Heart left ventricle (tissue), 16 donors: ENCODE data around the gene NFKBIL1. TPM values are rescaled to one million over a fixed set of nuclear protein-coding genes. Genes with fewer than 3 reads are reported as not detected.

Experiments used
- ATAC-seq, 4 donors: fragments of 200-7000 bp; cut with Tn5 transposase; one replicate each; pipeline ENCODE4 v1.9.1; 2020 to 2022; ENCODE audit warnings: moderate library complexity in 4 of 4, mild to moderate bottlenecking in 3 of 4, moderate number of reproducible peaks in 1 of 4
- DNase-seq, 5 donors: peaks; one replicate each; pipeline ENCODE4 v3.0.0-alpha.2; 2020
- H3K27ac ChIP-seq, 12 donors: fragments of 200-600 bp; sonication (generic) in 4 of 12; one replicate each; pipeline versions ENCODE4 v1.5.0 to v1.8.0; 2016 to 2022; ENCODE audit warnings: mild to moderate bottlenecking in 2 of 12
- H3K27me3 ChIP-seq, 9 donors: fragments of 200-600 bp; sonication (generic) in 2 of 9; one replicate each; pipeline versions ENCODE4 v1.5.1 to v1.8.0; 2016 to 2022; ENCODE audit warnings: mild to moderate bottlenecking in 3 of 9
- H3K36me3 ChIP-seq, 9 donors: fragments of 200-600 bp; sonication (generic) in 2 of 9; one replicate each; pipeline versions ENCODE4 v1.5.0 to v1.8.0; 2018 to 2022; ENCODE audit warnings: mild to moderate bottlenecking in 2 of 9
- H3K4me1 ChIP-seq, 12 donors: fragments of 200-600 bp; sonication (generic) in 4 of 12; one replicate each; pipeline versions ENCODE4 v1.5.0 to v1.8.0; 2016 to 2022; ENCODE audit warnings: mild to moderate bottlenecking in 3 of 12
- H3K4me3 ChIP-seq, 12 donors: fragments of 200-600 bp; sonication (generic) in 4 of 12; one replicate each; pipeline versions ENCODE4 v1.5.0 to v1.8.0; 2017 to 2022; ENCODE audit warnings: mild to moderate bottlenecking in 9 of 12, moderate library complexity in 4 of 12
- H3K9me3 ChIP-seq, 12 donors: fragments of 200-600 bp; sonication (generic) in 4 of 12; one replicate each; pipeline versions ENCODE4 v1.5.0 to v1.8.0; 2016 to 2022; ENCODE audit warnings: mild to moderate bottlenecking in 1 of 12
- POLR2A ChIP-seq, 2 donors: fragments of 450-650 bp; IDR thresholded peaks; one replicate each; pipeline ENCODE4 v1.6.1; 2017; ENCODE audit warnings: antibody characterized with exemption in 2 of 2, mild to moderate bottlenecking in 2 of 2, moderate library complexity in 2 of 2
- WGBS, 4 donors: extraction: QIAGEN DNeasy Blood & Tissue Kit in 2 of 4; methylation state at CpG; one replicate each; pipeline versions ENCODE4 v1.1.5 to v1.1.7; 2013 to 2018; 5-methylcytosine and 5-hydroxymethylcytosine counted together
- intact Hi-C, 10 donors: fragments of 100-400 bp; cut with DNase I; formaldehyde crosslinking; loops; one replicate each; pipeline versions ENCODE4 v1.11.1 to v1.14.2; 2022
- polyA plus RNA-seq, 2 donors: library from polyadenylated mRNA; stranded (reverse); fragments of 200-250 nt; gene quantifications; one replicate each; pipeline ENCODE4 v1.2.3, GENCODE V29; 2013
- total RNA-seq, 9 donors: library from RNA; depleted of rRNA in 2 of 9; stranded (reverse); fragments of >200 nt in 2 of 9; fragmentation: NEBNext Ultra II Directional in 3 of 9; extraction: Animal tissue kit (Norgen Biotek cat#: 25700) in 3 of 9; gene quantifications; one replicate each; pipeline versions ENCODE4 v1.1.0 to v1.2.4, GENCODE V29; 2016 to 2023
- TF ChIP-seq, protein P1 (sequence below), 12 donors: fragments of 200-600 bp; sonication (generic) in 4 of 12; IDR thresholded peaks; one replicate each; pipeline versions ENCODE4 v1.5.0 to v1.8.0; 2018 to 2022; ENCODE audit warnings: antibody characterized with exemption in 12 of 12, mild to moderate bottlenecking in 5 of 12
- donor health status: ischemic (EF 13 %, LVEDD 7.1; RV severe dilation, severe dysfunction).
- donor health status: healthy with polysubstance abuse.
- donor health status: DM: no; HTN: yes; CAD: no.
- donor health status: DM: no; HTN: no; CAD: no.
- donor health status: ischemic (EF 25% LVEDD 6.9; RV normal size, moderate dysfunction).
- donor health status: ischemic (EF 25% LVEDD 5.7; RV mildly dilated, moderate dysfunction).
- donor health status: healthy.
- donor health status: DM: yes; HTN: yes; CAD: no.
- donor health status: ischemic (EF 35%, LVEDD 5.7; RV mildly dilated, moderate dysfunction).
- donor health status: nonischemic (EF 11% LVEDD 7.7; RV severe dilation, severe dysfunction).
- donor health status: DM: yes; HTN: yes; CAD: no.
- donor health status: PGD.
- donor health status: ischemic (EF 29% LVEDD 5.4; RV normal size, mild dysfunction).
- donor health status: nonischemic (EF 23%, LVEDD 6.1; RV moderate dilation, normal function).

NFKBIL1 gene
- total and polyA plus RNA-seq, 11 donors: 10.0 to 22.9 (median 13.6) TPM

DNA sequence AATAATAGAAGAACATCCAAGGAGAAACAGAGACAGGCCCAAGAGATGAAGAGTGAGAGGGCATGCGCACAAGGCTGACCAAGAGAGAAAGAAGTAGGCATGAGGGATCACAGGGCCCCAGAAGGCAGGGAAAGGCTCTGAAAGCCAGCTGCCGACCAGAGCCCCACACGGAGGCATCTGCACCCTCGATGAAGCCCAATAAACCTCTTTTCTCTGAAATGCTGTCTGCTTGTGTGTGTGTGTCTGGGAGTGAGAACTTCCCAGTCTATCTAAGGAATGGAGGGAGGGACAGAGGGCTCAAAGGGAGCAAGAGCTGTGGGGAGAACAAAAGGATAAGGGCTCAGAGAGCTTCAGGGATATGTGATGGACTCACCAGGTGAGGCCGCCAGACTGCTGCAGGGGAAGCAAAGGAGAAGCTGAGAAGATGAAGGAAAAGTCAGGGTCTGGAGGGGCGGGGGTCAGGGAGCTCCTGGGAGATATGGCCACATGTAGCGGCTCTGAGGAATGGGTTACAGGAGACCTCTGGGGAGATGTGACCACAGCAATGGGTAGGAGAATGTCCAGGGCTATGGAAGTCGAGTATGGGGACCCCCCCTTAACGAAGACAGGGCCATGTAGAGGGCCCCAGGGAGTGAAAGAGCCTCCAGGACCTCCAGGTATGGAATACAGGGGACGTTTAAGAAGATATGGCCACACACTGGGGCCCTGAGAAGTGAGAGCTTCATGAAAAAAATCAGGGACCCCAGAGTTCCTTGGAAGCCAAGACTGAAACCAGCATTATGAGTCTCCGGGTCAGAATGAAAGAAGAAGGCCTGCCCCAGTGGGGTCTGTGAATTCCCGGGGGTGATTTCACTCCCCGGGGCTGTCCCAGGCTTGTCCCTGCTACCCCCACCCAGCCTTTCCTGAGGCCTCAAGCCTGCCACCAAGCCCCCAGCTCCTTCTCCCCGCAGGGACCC is 27.0 kb downstream of the NFKBIL1 start:
- H3K4me1 ChIP-seq: peaks cover 0 to 42% (median 3%) of the 10 kb centered on the region in 12 donors
- intact Hi-C loops: no loop called here
- WGBS, 4 donors: 79 to 88% (median 82%) methylated on average over 14 of the region's 14 CpGs
- peak overlapping the region in 11 of 12 donors; percentile 45 to 88 (median 73) for H3K27ac ChIP-seq
- H3K36me3 ChIP-seq: peaks cover 0 to 10% (median 0%) of the 10 kb centered on the region in 9 donors
- DNase-seq (no peak), ATAC-seq (no peak)
- no peak overlapping the region for H3K4me3 ChIP-seq
- no peaks in the 10 kb centered on the region for H3K9me3 ChIP-seq
- H3K27me3 ChIP-seq: no peaks in the 10 kb centered on the region
- TF ChIP-seq, protein P1, sequence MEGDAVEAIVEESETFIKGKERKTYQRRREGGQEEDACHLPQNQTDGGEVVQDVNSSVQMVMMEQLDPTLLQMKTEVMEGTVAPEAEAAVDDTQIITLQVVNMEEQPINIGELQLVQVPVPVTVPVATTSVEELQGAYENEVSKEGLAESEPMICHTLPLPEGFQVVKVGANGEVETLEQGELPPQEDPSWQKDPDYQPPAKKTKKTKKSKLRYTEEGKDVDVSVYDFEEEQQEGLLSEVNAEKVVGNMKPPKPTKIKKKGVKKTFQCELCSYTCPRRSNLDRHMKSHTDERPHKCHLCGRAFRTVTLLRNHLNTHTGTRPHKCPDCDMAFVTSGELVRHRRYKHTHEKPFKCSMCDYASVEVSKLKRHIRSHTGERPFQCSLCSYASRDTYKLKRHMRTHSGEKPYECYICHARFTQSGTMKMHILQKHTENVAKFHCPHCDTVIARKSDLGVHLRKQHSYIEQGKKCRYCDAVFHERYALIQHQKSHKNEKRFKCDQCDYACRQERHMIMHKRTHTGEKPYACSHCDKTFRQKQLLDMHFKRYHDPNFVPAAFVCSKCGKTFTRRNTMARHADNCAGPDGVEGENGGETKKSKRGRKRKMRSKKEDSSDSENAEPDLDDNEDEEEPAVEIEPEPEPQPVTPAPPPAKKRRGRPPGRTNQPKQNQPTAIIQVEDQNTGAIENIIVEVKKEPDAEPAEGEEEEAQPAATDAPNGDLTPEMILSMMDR (IDR thresholded peaks at IDR 0.05): no peak
- no peak for TF ChIP-seq POLR2A (IDR thresholded peaks at IDR 0.05)

DNA sequence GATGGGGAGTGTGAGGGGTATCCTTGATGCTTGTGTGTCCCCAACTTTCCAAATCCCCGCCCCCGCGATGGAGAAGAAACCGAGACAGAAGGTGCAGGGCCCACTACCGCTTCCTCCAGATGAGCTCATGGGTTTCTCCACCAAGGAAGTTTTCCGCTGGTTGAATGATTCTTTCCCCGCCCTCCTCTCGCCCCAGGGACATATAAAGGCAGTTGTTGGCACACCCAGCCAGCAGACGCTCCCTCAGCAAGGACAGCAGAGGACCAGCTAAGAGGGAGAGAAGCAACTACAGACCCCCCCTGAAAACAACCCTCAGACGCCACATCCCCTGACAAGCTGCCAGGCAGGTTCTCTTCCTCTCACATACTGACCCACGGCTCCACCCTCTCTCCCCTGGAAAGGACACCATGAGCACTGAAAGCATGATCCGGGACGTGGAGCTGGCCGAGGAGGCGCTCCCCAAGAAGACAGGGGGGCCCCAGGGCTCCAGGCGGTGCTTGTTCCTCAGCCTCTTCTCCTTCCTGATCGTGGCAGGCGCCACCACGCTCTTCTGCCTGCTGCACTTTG is 28.0 kb downstream of the NFKBIL1 start, which contains the start of gene TNF:
Gene TNF, plus strand, starts transcription at position 231 of the 567 bp plus-strand sequence. Its CDS starts 177 bp downstream, at position 408.
- Histone ChIP-seq H3K4me3 (peak within 1 kb of the TSS; percentile 28 to 74 (median 52)), H3K27me3 (no peaks in the 10 kb centered on the region), H3K36me3 (peaks cover 0 to 10% (median 0%) of the 10 kb centered on the region in 9 donors), H3K4me1 (peaks cover 0 to 49% (median 3%) of the 10 kb centered on the region in 12 donors), H3K27ac (peak within 1 kb of the TSS; percentile 44 to 88 (median 72)), H3K9me3 (no peaks in the 10 kb centered on the region)
- intact Hi-C loops: no loop called here
- peak; percentile 34 to 83 (median 57) for ATAC-seq
- peak; percentile 60 to 70 (median 66) for DNase-seq
- 50 to 60% (median 57%) methylated on average over 17 to 19 of the region's 19 CpGs for WGBS, 4 donors
- TF ChIP-seq POLR2A (IDR thresholded peaks at IDR 0.05): peak in 1 of 2 donors; percentile 75
- TF ChIP-seq, protein P1 (IDR thresholded peaks at IDR 0.05): no peak

DNA sequence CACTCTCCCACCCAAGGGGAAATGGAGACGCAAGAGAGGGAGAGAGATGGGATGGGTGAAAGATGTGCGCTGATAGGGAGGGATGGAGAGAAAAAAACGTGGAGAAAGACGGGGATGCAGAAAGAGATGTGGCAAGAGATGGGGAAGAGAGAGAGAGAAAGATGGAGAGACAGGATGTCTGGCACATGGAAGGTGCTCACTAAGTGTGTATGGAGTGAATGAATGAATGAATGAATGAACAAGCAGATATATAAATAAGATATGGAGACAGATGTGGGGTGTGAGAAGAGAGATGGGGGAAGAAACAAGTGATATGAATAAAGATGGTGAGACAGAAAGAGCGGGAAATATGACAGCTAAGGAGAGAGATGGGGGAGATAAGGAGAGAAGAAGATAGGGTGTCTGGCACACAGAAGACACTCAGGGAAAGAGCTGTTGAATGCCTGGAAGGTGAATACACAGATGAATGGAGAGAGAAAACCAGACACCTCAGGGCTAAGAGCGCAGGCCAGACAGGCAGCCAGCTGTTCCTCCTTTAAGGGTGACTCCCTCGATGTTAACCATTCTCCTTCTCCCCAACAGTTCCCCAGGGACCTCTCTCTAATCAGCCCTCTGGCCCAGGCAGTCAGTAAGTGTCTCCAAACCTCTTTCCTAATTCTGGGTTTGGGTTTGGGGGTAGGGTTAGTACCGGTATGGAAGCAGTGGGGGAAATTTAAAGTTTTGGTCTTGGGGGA is 28.7 kb downstream of the NFKBIL1 start:
- Histone ChIP-seq H3K9me3 (no peaks in the 10 kb centered on the region), H3K27ac (peak overlapping the region in 11 of 12 donors; percentile 45 to 88 (median 73)), H3K4me3 (peak overlapping the region; percentile 28 to 74 (median 52)), H3K4me1 (peaks cover 0 to 53% (median 6%) of the 10 kb centered on the region in 12 donors), H3K36me3 (peaks cover 0 to 10% (median 0%) of the 10 kb centered on the region in 9 donors), H3K27me3 (no peaks in the 10 kb centered on the region)
- intact Hi-C loops: no loop called here
- TF ChIP-seq, protein P1 (IDR thresholded peaks at IDR 0.05): no peak
- TF ChIP-seq POLR2A (IDR thresholded peaks at IDR 0.05): no peak
- DNase-seq (no peak), ATAC-seq (no peak)
- WGBS, 4 donors: 60 to 64% (median 61%) methylated on average over 8 of the region's 8 CpGs
